ENCODE results near the gene EGFR. TPM values are rescaled to one million over a fixed set of nuclear protein-coding genes. Genes with fewer than 3 reads are reported as not detected.

EGFR gene
- total RNA-seq, 6 experiments from 2014 or later, result 59.3 to 127 (median 93.7) TPM

DNA sequence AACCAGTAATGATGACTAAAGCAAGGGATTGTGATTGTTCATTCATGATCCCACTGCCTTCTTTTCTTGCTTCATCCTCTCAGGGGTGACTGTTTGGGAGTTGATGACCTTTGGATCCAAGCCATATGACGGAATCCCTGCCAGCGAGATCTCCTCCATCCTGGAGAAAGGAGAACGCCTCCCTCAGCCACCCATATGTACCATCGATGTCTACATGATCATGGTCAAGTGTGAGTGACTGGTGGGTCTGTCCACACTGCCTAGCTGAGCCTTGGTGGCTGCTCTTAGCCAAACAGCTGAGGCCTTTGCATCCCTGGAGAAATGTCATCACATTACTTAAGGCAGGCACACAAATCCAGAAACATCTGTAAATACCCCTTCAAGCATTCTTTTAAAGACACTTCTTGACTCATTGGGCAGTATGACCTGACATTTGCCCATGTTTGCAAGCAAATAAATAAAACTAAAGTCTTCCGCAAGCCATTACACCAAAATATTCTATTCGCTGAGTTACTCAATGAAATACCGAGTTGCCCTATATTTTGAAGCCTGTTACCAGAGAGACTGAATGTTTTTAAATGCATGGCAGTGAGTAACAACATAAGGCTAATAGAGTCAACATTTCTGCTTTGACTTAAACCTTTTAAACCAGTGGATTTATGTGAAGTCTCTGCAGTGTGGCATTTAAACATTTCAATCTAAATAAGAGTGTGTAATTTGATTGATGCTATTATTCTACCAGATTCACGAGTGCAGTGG is 180.0 kb downstream of the EGFR start:
- Histone ChIP-seq H3K9me3 (no peaks in the 10 kb centered on the region), H3K36me3 (peaks cover 0 to 55% (median 28%) of the 10 kb centered on the region in 4 donors), H3K4me3 (no peak overlapping the region), H3K4me1 (no peaks in the 10 kb centered on the region), H3K27me3 (no peaks in the 10 kb centered on the region), H3K27ac (no peak overlapping the region)
- TF ChIP-seq POLR2A (IDR thresholded peaks at IDR 0.05) (no peak), CTCF (IDR thresholded peaks at IDR 0.05) (no peak)
- WGBS (ENCODE audit: insufficient coverage, low coverage, low lambda C conversion rate, missing lambda C conversion rate), result 90% methylated on average over 3 of the region's 8 CpGs
- intact Hi-C loops (cut with DNase I), result no loop called here
- no peak for ATAC-seq
- DNase-seq, result no peak

DNA sequence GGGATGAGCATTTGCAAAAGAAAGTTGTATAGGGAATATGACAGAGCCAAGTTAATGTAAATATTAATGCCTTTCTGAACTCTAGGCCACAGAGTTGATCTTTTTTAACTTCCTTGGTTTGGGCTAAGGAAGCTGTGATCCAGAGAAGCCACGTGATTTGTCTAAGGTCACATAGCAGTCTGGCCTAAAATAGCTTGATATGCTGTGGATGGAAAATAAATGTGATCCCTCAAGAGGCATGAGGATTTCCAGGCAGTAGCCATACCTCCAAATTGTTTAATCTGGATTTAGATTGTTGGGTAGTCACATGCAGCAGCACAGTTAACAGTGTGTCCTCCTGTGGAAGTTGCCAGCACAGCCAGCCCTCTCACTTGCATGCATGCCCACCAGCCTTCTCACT is 180.6 kb downstream of the EGFR start:
- no peaks in the 10 kb centered on the region for H3K4me1 ChIP-seq
- intact Hi-C loops (cut with DNase I), result no loop called here
- TF ChIP-seq CTCF (IDR thresholded peaks at IDR 0.05), result no peak
- TF ChIP-seq POLR2A (IDR thresholded peaks at IDR 0.05), result no peak
- no peak overlapping the region for H3K4me3 ChIP-seq
- no peak for DNase-seq
- no peak for ATAC-seq
- no peaks in the 10 kb centered on the region for H3K27me3 ChIP-seq
- peaks cover 0 to 52% (median 28%) of the 10 kb centered on the region in 4 donors for H3K36me3 ChIP-seq
- 63% methylated on average over 1 of the region's 1 CpG for WGBS (ENCODE audit: insufficient coverage, low coverage, low lambda C conversion rate, missing lambda C conversion rate)
- no peak overlapping the region for H3K27ac ChIP-seq
- no peaks in the 10 kb centered on the region for H3K9me3 ChIP-seq

- Histone ChIP-seq H3K4me3 (no peak overlapping the region), H3K27me3 (no peaks in the 10 kb centered on the region), H3K9me3 (no peaks in the 10 kb centered on the region), H3K36me3 (peaks cover 0 to 58% (median 32%) of the 10 kb centered on the region in 4 donors), H3K27ac (no peak overlapping the region), H3K4me1 (no peaks in the 10 kb centered on the region)
- 89% methylated on average over 5 of the region's 11 CpGs for WGBS (ENCODE audit: insufficient coverage, low coverage, low lambda C conversion rate, missing lambda C conversion rate)
- intact Hi-C loops (cut with DNase I), result no loop called here
- no peak for DNase-seq
- no peak for ATAC-seq
- TF ChIP-seq POLR2A (IDR thresholded peaks at IDR 0.05), result no peak
- no peak for TF ChIP-seq CTCF (IDR thresholded peaks at IDR 0.05)
Observed at GRCh38 chr7:55200441-55200840, 181.6 kb downstream of the EGFR start.

GRCh38 chr7:55202150-55202913 is 183.5 kb downstream of the EGFR start:
- peak; percentile 9 to 33 (median 22) for ATAC-seq
- Histone ChIP-seq H3K27ac (no peak overlapping the region), H3K9me3 (no peaks in the 10 kb centered on the region), H3K36me3 (peaks cover 0 to 76% (median 41%) of the 10 kb centered on the region in 4 donors), H3K27me3 (no peaks in the 10 kb centered on the region), H3K4me3 (no peak overlapping the region), H3K4me1 (no peaks in the 10 kb centered on the region)
- DNase-seq, result no peak
- intact Hi-C loops (cut with DNase I), result no loop called here
- 86% methylated on average over 4 of the region's 13 CpGs for WGBS (ENCODE audit: insufficient coverage, low coverage, low lambda C conversion rate, missing lambda C conversion rate)
- TF ChIP-seq CTCF (IDR thresholded peaks at IDR 0.05) (no peak), POLR2A (IDR thresholded peaks at IDR 0.05) (no peak)

All from right lobe of liver (tissue), 6 donors.